ENCODE measurements around the gene CEP192.
A peak's percentile ranks its signal among the peaks of the same experiment; 100 is the strongest.

- TF ChIP-seq USF2 (IDR thresholded peaks at IDR 0.05; ENCODE audit: borderline replicate concordance, low read depth, low read length), result peak; percentile 21; the same call in 1 of the 2 replicates
- TF ChIP-seq PKNOX1 (IDR thresholded peaks at IDR 0.05), result no peak
These were observed 4.9 kb downstream of the CEP192 start for GRCh38 chr18:12995952-12996477.
